ENCODE data around the gene TSPAN16.
"Not testable (repeated sequence)": the region's sequence is repeated elsewhere in the genome, so short reads cannot be mapped to it uniquely, and the experiment has no call there.

Gene TSPAN16

DNA sequence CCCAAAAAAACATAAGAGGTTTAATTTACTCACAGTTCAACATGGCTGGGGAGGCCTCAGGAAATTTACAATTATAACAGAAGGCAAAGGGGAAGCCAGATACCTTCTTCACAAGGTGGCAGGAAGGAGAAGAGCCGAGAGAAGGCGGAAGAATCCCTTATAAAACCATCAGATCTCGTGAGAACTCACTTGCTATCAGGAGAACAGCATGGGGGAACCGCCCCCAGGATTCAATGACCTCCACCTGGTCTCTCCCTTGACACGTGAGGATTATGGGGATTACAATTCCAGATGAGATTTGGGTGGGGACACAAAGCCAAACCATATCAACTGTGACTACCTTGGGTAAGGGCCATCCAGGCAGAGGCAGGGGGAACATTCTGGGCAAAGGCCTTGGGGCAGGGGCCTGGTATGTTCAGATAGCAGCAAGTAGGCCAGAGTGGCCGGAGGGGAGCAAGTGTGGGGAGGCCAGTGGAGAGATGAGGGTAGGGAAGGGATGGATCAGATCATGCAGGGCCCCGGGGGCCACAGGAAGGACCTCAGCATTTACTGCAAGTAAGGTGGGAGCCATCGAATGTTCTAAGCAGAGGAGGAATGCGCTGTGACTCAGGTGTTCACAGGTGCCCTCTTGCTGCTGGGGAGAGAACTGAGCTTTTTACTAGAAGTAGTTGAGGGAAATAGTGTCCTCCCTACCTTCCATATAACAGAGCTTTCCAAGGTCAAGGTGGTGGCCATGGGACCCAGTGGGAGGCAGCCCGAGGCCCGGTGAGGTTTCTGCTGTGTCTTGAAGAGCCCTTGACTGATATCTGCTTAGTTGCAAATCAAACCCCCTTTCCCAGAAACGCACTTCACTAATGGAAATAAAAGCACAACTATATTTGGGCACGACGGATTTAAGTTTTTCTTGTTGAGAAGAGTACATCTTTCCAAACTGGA lies 25.5 kb downstream of the TSPAN16 start:
- no peak for DNase-seq

DNA sequence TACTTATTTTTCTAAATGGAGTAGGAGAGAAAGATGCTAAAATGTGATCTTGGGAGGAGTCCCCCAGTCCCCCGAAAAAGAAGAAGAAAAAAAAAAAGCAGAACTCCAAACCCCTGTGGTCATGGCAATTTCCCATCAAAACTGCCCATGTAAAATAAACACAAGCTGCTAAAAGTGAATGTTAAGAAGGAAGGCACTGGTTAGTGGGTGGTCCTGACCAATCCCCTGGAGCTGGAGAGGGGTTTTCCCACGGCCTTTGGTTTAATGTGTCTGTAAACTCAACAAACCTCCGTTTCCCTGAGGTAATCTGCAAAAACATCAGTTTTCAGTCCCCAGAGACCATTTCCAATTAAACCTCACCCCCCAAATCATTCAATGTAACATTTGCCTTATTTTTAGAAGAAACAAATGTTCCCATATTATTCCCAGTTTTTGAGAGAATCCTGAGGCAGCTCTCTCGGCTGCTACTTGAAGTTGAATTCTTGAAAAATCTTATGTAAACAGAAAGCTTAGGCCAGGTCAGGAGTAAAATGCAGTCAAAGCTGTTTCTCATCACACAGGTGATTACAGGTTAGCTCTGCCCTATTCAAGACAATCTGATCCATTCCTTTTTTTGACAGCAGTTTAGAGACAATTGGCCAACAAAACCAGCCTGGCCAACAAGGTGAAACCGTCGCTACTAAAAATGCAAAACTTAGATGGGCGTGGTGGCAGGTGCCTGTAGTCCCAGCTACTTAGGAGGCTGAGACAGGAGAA lies 26.5 kb downstream of the TSPAN16 start:
- DNase-seq = no peak

DNA sequence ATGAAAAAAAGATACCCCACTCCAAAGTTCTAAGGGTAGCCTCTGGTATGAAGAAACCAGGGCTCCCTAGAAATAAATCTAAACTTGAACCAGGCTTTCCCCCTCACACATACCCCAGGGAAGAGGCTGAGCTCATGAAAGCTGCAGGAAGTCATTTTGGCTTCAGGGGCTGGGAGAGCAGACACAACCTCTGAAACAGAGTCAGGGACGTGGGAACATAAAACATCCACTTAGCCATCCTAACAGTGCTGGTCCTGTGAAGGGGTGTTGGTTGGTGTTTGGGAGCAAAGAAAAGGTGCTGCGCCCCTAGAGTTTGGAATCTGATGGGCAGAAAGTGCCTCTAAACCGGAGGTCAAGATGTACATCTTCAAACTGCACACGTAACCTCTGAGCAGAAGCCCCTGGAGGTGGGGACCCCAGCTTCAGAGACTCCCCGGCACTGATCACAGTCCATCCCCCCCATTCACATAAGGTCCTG lies 27.7 kb downstream of the TSPAN16 start:
- no peak for DNase-seq

DNA sequence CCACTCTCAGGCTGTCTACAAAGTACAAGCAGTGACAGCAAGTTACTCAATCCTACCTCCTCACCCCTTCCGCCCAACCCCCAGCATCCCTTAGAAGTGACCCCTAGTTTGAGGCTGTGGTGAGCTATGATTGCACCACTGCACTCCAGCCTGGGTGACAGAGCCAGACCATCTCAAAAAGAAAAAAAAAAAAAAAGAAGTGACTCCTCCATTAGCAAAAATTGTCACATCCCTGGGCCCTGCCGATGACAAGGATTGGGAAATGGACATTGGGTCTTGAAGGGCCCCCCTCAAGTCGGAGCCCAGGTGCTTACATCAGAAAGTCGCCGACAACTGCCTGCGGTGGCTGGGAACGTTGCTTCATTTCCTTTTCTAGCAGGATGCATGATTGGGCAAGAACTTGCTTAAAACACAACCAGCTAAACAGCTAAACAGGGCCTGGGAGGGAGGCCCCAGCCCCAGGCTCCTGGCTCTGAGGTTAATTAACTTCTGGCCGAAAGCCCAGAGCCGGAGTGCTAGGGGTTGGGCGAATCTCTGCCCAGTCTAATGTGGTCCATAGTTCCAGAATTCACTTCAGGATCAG lies 28.2 kb downstream of the TSPAN16 start:
- peak; percentile 89 for DNase-seq

DNA sequence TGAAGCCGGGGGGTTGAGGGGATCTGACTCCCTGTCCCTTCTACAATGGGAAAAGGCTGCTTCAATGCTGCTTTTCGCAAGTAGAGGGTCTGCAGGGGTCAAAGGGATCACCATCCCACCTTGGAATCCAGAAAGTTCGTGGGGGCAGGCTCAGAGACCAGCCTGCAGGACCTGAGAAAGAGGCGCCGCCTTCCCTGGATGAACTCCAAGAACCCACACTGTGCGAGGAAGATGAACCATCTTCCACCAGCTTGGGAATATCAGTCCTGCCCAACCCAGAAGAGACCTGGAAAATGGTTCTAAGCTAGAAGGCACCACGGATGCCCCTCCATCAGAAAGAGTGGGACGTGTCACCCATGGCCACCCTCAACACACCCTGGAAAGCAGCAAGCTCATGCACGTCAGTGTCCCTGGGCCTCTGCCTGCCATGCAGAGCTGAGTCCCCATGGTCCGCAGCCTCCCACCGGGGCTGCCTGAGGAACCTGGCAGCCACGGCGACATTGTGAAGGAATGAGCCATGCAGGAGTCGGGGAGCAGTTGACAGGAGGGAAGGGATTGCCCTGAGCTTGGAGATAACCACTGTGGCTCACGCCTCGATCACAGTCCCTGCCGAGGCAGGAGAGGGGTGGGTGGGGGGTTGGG lies 28.9 kb downstream of the TSPAN16 start:
- DNase-seq = no peak

DNA sequence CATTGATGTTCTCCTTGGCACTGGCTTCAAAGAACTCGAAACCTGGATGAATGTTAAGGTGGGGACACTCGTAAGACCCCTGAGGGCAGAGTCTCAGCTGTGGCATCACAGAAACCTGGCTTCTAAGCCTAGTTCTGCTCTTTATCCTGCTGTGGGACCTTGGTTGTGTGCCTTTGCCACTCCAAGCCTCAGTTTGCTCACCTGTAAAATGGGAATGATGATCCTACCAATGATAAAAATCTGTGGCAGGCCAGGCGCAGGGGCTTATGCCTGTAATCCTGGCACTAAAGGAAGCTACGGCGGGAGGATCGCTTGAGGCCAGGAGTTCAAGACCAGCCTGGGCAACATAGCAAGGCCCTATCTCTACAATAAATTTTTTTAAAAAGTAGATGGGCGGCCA lies 29.6 kb downstream of the TSPAN16 start:
- no peak for DNase-seq

DNA sequence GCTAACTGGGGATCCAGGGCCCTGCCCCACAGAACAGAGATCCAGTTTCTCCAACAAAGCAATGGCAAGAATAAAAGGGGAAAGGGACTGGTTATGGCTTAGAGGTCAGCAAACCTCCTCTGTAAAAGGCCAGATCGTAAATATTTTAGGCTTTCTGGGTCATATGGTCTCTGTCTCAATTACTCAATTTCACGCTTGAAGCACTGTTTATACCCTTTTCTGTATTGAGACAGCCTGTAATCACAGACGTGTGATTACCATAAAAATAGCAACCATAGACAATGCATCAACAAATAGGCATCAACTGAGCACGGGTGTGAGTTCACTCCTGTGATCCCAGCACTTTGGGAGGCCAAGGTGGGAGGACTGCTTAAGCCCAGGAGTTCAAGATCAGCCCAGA lies 34.2 kb downstream of the TSPAN16 start:
- no peak for DNase-seq

DNA sequence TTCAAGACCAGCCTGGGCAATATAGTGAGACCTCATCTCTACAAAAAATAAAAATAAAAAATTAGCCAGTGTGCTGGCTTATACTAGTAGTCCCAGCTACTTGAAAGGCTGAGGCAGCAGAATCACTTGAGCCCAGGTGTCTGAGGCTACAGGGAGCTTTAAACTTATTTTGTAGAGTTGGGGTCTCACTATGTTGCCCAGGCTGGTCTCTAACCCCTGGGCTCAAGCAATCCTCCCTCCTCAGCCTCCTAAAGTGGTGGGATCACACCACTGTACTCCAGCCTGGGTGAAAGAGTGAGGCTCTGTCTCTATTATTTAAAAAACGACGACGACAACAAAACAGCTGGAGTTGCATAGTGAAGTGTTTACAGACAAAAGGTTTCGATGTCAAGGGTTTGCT lies 35.5 kb downstream of the TSPAN16 start:
- no peak for DNase-seq

DNA sequence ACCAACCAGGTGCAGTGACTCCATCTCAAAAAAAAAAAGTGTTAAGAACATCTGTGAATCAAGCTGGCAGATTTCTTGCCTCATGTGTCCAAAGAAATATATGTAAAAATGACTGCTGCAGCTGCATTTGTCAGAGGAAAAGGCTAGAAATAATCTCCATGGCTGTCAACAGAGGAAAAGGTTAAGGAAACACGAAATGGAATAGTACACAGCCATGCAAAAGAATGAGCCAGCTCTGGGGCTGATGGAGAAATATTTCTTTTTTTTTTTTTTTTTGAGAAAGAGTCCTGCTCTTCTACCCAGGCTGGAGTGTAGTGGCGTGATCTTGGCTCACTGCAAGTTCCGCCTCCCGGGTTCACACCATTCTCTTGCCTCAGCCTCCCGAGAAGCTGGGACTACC lies 36.9 kb downstream of the TSPAN16 start:
- no peak for DNase-seq

DNA sequence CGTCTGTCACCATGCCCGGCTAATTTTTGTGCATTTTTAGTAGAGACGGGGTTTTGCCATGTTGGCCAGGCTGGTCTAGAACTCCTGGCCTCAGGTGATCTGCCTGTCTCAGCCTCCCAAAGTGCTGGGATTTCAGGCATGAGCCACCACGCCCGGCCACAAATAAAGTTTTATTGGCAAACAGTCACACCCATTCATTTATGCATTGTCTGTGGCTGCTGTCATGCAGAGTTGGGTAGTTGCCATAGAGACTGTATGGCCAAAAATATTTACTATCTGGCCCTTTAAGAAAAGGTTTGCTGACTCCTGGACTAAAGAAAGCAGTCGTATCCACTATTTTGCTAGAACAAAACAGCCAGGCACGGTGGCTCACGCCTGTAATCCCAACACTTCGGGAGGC lies 37.9 kb downstream of the TSPAN16 start:
- not testable (repeated sequence) for DNase-seq

DNA sequence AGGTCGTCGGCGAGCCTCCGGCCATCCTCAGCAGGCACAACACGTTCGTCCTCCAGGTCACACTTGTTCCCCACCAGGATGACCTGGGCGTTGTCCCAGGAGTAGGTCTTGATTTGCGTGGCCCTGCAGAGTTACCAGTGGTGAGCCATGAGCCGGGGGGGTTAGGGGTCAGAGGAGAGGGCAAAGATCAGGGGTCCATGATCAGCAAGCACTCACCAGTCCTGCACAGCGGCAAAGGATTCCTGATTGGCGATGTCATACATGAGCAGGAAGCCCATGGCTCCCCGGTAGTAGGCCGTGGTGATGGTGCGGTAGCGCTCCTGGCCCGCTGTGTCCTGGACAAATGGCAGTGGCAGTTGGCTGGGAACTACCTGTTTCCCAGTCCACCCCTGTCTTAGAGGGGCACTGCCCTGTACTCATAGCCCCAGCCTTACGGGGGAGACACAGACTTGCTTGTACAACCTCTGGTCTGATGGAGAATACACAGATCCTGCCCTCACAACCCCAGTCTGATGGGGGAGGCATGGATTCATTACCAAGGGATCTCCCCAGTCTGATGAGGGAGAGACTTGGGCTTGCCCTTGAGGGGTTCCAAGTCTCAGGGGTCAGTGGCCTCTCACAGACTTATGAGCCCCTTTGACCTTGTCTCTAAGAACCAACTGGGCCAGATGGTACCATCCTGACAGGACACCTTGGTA lies 39.6 kb downstream of the TSPAN16 start:
- no peak for DNase-seq

DNA sequence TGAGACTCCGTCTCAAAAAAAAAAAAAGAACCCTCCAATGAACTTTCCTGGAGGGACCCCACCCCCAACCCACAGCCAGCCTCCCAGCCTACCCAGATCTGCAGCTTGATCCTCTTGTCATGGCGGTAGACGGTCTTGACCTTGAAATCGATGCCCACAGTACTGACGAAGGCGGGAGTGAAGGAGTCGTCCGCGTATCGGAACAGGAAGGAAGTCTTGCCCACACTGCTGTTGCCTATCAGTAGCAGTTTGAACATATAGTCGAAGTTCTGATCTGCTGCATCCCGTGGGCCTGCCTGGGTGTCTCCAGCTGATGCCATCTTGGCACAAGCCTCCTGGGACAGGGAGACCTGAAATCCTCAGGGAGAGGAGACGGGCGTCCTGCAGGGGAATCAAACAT lies 41.1 kb downstream of the TSPAN16 start:
- no peak for DNase-seq

DNA sequence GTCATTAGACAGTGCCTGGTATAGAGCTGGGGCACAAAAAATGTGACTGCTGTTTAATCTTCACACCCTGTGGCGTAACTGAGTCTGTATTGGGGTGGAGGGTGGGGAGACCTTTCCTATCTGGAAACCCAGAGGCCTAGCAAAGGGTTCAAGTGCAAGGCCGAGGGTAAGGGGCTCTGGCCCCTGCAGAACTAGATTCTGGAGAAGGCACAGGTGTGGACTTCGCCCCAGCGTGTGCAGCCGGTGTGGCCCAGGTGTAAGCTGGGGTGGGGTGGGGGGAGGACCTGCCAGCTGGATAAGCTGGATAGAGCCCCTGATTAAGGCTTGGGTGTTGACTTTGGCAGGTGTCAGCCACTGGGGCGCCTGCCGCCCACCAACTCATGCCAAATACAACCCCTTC lies 42.2 kb downstream of the TSPAN16 start:
- peak; percentile 10 for DNase-seq

DNA sequence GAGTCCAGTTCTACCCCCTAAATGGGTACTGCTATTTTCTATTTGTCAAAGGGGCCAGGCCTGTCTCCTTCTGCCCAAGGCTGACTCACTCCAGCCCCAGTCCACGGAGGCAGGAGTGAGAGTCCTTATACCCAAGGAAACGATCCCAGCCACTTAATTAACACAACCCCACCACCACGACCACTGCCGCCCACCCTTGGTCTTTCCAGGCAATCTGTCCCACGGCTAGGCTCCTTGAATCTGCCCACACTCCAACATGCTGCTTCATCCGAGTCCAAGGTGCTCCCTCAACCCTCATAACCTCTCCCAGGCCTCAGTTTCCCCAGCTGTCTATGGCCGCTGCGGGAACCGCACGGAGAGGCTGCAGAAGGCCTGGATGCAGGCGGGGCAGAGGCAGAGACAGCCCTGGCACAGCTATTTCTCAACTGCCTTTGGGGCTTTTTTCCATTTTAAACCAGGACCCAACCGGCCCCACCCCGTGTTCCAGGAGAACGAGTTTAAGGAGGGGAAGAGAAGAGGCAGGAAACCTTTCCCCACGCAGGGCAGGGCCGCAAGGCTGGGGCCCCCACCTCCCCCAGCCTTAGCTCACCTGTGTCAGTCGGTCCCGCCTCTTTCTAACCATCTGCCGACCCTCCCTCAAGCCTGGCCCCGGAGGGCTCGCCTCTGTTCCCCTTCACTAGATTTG lies 42.8 kb downstream of the TSPAN16 start:
- no peak for DNase-seq

DNA sequence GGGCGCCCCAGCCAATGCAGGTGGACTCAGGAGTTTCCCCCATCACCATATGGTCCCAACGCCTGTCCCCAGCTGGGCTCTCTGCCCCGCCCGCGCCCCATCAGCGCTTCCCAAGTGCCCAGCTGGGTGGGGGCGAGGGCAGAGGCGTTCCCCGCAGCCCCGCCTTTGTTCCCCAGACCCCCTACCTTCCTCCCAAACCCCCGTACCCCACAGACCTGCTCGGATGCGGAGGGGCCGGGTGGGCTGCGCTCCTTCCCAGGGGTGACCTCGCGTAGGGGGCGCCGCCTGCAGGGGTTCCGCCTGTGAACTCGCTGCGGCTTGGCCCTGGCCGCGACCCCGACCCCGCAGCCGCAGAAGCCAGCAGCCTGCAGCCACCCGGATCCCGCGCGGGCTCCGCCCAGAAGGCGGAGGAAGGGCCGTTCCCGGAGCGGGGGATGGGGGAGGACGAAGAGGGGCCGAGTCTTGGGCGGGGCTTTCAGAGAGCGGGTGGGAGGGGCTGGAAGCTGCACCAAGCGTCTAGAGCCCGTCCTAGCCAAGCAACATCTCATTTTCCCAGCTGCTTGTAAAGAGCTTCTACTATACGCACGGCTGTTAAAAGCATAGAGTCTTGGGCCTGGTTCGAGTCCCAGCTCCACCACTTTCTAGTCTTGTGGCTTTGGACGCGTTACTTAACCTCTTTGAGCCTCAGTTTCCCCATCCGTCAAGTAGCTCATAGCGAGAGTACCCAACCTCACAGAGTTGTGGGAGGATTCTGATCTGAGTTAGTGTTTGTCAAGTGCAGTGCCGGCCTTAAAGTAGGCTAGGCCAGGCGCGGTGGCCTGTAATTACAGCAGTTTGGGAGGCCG lies 43.5 kb downstream of the TSPAN16 start, which contains the start of gene RAB3D:
Gene RAB3D (minus strand): TSS at position 404 of the 845 bp plus-strand sequence. CDS start 2,258 bp downstream, outside the sequence.
- peak; percentile 89 for DNase-seq

DNA sequence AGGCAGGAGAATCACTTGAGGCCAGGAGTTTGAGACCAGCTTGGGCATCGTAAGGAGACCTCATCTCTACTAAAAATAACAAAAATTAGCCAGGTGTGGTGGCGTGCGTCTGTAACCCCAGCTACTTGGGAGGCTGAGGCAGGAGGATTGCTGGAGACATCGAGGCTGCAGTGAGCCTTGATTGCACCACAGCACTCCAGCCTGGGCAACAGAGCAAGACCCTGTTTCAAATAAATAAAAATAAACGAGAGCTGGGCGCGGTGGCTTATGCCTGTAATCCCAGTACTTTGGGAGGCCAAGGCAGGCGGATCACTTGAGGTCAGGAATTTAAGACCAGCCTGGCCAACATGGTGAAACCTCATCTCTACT lies 44.1 kb downstream of the TSPAN16 start:
- not testable (repeated sequence) for DNase-seq

DNA sequence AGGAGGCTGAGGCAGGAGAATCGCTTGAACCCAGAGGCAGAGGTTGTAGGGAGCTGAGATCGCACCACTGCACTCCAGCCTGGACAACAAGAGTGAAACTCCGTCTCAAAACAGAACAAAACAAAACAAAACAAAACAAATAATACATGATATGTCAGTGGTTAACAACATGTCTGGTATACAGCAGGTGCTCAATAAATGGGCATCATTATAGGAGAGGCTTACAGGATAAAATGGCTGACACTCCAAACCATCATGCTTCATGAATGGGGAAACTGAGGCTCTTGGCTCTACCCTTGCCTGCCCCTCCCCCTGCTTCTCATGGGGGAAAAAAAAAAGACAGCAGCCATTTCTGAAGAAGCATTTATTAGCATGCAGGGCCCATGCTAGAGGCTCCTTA lies 46.5 kb downstream of the TSPAN16 start:
- no peak for DNase-seq

DNA sequence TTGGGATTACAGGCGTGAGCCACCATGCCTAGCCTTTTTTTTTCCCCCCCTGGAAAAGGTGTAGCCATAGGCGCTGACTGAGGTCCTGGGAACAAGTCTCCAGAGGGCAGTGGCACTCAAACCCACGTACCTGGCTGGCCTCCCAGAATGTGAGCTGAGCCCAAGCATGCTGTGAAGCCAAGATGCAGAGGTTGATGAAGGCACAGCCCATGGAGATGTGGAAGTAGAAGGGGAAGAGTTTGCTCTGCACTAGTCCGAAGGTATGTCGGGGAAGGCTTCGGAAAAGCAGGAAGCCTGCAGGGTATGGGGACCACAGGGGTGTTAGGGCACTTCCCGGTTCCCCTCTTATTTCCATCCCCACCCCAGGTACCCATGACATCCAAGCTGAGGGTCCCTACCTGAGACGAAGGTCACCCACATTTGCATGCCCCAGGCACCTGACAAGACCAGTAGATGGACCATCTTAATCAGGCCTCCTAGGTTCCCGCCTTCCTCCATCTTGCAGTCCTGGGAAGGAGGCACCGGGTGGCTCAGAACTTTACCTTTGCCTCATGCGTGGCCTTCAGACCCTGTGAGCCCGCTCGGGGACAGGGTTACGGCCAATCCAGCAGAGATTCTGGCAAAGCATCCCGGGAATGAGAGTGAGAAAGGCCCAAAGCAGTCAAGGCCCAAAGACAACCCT lies 49.3 kb downstream of the TSPAN16 start:
- DNase-seq = no peak

DNA sequence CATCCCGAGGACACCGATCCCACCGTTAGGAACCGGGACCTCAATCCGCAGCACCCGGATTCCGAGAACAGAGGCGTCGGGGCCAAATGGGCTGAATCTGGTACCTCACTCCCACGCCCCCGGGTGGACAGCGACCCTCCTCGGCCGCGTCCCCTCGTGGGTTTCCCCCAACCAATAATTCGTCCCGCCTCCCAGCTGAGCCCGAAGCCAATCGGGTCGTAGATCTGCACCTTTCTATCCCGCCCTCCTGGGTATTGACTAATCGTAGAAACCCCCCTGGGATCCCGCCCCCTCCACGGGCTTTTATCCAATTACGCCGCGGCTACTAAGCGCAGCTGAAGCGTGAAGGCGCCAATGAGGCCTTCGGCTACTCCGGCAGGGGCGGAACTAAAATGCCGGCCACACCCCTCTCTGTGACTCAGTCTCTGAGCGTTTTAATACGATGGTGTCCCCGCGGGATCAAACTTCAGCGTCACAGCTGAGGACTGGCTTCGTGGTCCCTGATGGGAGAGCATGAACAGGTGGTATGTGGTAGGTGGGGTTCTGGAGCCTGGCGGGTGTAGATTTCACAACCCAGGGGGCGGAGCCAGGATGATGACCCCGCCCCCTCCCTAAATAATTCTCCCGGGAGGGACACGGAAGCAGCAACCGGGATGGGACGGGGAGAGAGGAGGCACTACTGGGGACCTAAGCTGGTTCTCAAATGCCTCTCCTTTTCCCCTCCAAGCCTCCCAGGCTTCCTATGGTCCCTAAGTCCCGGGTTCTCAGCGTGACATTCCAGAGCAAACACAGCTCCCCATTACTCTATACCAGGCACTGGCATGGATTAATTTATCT lies 50.4 kb downstream of the TSPAN16 start, which contains the start of the genes CCDC159 and TMEM205:
Gene CCDC159 (plus strand): TSS at position 416 of the 837 bp plus-strand sequence. CDS start 88 bp downstream, at position 504.
Gene TMEM205 (minus strand): TSS at position 165 of the 837 bp plus-strand sequence. CDS start 649 bp downstream, outside the sequence.
- peak; percentile 99 for DNase-seq
